ENCODE measurements around the gene LGALS9B. TPM values are rescaled to one million over a fixed set of nuclear protein-coding genes. Genes with fewer than 3 reads are reported as not detected.
"Not testable (repeated sequence)": the region's sequence is repeated elsewhere in the genome, so short reads cannot be mapped to it uniquely, and the experiment has no call there.

Gene LGALS9B
- total RNA-seq, 1 experiment from 2014 or later: not detected

DNA sequence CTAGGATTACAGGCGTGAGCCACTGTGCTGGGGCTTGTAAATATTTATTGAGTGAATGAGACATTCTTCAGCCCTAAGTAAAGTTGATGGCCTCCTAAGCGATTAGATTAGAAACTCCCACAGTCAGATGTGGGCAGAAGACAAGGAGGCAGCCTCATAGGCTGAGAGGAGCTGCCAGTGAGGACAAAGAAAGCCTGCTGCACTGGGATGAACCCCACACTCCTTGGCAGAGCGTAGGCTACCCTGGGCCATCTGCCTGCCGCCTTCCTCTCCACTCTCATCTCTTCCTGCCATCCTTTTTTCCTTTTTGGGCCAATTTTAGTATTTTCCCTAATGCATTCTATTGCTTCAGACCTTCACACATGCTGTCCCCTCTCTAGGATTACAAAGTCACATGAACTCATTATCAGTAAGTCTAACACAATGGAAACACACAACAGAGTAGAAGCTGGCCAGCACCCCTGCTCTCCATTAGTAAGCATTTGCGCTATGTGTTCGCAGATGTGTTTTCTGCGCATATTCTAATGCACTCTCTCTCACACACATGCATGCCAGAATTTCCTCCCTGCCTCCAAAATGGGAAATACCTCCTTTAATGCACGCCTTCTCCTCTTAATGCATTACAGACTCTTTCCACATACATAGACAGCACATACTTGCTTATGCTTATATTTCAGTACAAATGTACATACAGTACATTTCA, 12.7 kb upstream of the LGALS9B start:
- not testable (repeated sequence) for H3K27me3 ChIP-seq (ENCODE audit: control insufficient read depth, insufficient read depth, low read length); H3K4me3 ChIP-seq (ENCODE audit: insufficient read depth, low read depth, low read length); DNase-seq; H3K36me3 ChIP-seq (replicated peaks; ENCODE audit: control insufficient read depth, insufficient read depth, low read length)

DNA sequence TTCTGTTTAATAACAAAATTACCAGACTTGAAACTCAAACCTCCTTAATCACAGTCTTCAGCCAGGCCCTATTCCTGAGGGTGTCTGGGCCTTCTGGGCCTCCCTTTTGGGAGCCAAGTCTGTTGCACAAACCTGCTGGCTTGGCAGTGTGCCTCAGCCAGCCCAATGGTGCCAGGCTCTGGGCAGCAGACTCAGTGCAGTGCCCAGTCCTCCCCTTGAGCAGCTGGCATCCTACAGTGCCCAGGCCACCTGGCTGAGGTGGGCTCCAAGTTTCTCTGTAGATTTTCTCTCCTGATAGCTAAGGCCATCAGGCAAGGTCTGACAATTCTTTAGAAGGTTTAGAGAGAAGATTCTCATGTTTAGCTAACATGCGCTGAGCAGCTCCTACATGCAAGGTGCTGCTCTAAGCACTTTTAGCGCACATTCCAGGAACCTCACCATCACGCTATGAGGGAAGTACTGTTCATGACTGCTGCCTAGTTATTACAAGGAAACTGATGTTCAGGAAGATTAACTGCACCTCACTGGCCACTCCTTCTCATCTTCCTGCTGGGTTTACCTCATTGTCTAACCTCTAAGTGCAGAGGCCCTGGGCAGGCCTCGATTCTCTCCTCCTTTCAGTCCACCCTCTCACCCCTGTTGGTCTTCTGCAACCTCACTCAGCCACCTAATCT, 10.2 kb upstream of the LGALS9B start:
- not testable (repeated sequence) for DNase-seq; H3K4me3 ChIP-seq (ENCODE audit: insufficient read depth, low read depth, low read length); H3K36me3 ChIP-seq (replicated peaks; ENCODE audit: control insufficient read depth, insufficient read depth, low read length); H3K27me3 ChIP-seq (ENCODE audit: control insufficient read depth, insufficient read depth, low read length)

DNA sequence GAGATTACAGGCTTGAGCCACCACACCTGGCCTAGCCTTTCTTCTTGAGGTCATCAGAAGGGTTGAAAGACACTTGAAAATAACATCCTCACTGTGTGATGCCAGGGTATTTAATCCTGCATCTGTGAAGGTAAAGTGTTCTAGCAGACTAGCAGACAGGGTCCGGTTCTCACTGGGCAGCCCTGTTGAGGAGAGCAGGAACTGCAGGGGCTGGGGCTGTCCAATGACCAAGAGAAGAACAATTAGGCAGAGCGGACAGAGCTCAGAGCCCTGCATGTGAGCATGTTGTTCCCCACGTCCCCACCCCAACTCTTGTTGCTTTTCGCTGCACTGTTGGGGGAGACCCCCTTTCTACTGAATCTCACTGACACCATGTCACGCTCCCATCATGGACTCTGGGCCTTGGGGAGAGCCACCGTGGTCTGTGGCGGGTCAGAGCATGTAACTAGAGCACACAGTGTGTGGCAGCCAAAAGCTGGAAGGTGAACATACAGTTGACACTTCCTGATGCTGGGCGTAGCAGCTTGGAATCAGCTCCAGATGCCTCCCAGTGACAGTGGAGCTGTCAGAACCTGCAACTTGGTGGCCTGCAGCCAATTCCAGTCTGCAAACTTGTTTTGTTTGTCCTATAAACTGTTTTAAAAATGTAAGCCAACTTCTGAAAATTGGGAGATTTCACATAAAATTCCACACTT, 7.9 kb upstream of the LGALS9B start:
- not testable (repeated sequence) for DNase-seq; H3K27me3 ChIP-seq (ENCODE audit: control insufficient read depth, insufficient read depth, low read length); H3K36me3 ChIP-seq (replicated peaks; ENCODE audit: control insufficient read depth, insufficient read depth, low read length); H3K4me3 ChIP-seq (ENCODE audit: insufficient read depth, low read depth, low read length)

DNA sequence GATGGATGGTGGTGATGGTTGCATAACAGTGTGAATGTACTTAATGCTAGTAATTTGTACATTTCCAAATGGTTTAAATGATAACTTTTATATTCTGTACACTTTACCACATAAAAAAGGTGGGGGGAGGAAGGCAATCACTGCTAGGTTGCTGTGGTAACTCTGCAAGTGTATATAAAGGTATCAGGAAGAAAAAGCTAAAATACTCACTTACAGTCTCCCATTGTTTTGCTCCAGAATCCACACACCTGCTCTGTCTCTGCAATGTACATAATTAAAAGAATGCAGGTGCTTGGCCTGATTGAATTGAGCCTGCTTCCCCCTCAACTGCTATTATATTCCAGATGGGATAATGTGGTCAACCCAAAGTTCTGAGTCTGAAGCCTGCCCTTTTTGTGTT, 6.7 kb upstream of the LGALS9B start:
- H3K4me3 ChIP-seq (ENCODE audit: insufficient read depth, low read depth, low read length); H3K27me3 ChIP-seq (ENCODE audit: control insufficient read depth, insufficient read depth, low read length); DNase-seq; H3K36me3 ChIP-seq (replicated peaks; ENCODE audit: control insufficient read depth, insufficient read depth, low read length): not testable (repeated sequence)

DNA sequence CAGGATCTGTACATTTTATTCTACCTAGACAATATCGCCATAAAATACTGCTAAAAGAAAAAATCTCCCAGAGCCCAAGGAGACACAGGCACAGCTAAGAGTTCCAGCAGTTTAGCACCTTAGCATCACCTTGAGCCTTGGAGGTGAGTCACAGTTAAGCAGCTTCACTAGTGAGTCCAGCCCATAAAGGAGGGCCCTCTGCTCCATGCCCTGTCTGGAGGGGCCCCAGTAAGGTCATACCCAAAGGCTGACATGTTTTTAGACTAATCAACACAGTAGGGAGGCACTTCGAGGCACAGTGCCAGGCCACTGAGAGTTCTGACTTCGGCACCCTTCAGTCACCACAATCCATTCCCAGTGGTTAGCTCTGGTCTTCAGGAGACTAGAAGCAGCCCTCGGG, 2.6 kb upstream of the LGALS9B start:
- not testable (repeated sequence) for H3K36me3 ChIP-seq (replicated peaks; ENCODE audit: control insufficient read depth, insufficient read depth, low read length); DNase-seq; H3K27me3 ChIP-seq (ENCODE audit: control insufficient read depth, insufficient read depth, low read length); H3K4me3 ChIP-seq (ENCODE audit: insufficient read depth, low read depth, low read length)

DNA sequence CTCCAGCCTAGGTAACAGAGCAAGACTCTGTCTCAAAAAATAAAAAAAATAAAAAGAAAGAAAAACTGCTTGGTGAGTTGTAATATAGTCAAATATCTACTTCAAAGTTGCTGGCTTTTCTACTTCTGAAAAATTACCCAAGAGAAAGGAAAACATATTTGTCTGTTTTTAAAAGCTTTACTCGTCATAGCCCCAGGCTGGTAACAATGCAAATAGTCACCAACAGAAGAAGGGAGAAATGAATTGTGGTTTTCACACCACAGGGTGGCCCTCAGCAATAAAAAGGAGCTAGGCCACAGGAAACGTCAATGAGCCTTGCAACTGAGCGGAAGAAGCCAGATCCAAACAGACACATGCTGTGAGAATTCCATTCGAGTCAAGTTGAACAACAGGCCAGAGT, 1.8 kb upstream of the LGALS9B start:
- not testable (repeated sequence) for H3K4me3 ChIP-seq (ENCODE audit: insufficient read depth, low read depth, low read length); H3K36me3 ChIP-seq (replicated peaks; ENCODE audit: control insufficient read depth, insufficient read depth, low read length); DNase-seq; H3K27me3 ChIP-seq (ENCODE audit: control insufficient read depth, insufficient read depth, low read length)

DNA sequence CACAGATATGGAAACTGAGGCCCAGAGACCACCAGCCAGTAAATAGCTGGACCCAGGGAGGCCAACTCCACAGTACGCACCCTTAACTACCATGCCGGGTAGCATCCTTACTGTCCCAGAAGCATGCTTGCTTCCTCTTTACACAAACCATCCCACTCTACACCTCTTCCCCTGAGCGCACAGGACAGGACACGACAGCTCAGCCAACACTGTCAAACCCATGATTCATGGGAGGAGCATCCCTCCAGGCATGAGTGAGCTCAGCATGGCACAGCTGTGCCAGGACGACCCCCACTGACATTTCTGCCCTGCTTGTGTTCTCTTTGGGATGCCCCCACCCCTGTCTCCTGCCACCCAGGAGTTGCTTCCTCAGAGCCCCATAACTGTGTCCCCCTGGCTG, 340 bp downstream of the LGALS9B start:
- not testable (repeated sequence) for H3K36me3 ChIP-seq (replicated peaks; ENCODE audit: control insufficient read depth, insufficient read depth, low read length); H3K4me3 ChIP-seq (ENCODE audit: insufficient read depth, low read depth, low read length); DNase-seq; H3K27me3 ChIP-seq (ENCODE audit: control insufficient read depth, insufficient read depth, low read length)

DNA sequence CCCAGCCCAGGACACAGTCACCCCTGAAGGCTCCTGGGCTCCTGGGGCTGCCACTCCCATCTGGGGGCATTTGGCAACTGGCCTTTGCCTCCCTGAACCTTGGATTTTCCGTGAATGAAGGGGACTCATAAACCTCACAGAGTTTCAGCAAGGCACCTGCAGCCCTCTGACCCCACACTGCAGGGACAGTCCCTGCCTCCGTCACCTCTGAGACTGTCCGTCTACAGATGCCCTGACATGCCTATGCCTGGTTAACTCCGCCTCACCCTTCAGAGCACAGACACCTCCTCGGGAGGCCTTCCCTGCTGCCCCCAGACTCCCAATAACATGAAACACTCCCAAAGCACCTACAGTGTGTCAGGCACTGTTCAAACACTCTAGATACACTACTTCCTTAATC, 786 bp downstream of the LGALS9B start:
- DNase-seq; H3K4me3 ChIP-seq (ENCODE audit: insufficient read depth, low read depth, low read length); H3K27me3 ChIP-seq (ENCODE audit: control insufficient read depth, insufficient read depth, low read length); H3K36me3 ChIP-seq (replicated peaks; ENCODE audit: control insufficient read depth, insufficient read depth, low read length): not testable (repeated sequence)

DNA sequence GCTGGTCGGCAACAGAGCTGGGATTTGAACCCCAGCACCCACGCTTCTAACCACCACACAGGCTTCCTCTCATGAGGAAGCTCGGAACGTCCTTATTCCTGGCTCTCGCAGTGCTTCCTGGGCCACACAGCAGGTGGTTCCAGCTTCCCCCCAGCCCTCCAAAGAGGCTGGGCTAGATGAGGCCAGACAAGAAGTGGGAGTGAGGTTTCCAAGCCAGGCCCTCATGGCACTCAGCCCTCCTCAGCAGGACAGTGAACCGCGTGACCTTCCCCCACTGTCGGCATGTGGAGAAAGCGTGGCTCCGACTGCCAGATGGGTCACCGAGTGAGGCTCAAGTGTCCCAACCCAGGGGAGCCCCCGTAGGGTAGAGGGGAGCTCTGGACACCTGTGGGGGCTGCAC, 1.8 kb downstream of the LGALS9B start:
- H3K4me3 ChIP-seq (ENCODE audit: insufficient read depth, low read depth, low read length); H3K27me3 ChIP-seq (ENCODE audit: control insufficient read depth, insufficient read depth, low read length); DNase-seq; H3K36me3 ChIP-seq (replicated peaks; ENCODE audit: control insufficient read depth, insufficient read depth, low read length): not testable (repeated sequence)

DNA sequence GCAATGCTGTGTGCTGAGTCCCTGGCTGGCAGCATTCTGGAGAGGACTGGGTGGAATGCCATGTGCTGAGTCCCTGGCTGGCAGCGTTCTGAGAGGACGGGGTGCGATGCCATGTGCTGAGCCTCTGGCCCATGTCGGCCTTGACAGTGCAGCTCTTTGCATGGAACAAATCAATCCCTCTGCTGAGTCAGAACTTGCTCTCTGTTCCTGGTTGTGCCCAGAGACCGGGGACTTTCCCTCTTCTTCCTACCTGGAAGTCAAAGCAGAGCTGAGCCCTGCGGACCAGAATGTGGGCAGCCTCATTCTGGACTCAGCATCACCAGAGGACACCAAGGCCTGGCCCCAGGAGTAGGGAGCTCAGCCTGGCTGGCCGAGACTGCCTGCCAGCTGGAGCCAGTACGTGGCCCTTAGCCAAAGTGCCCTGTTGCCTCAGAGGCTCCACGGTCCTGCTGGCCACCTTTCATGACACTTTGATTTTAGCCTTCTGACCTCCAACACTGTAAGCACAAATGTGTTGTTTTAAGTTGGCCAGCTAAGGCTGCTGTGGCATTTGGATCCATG, 2.4 kb downstream of the LGALS9B start:
- not testable (repeated sequence) for H3K27me3 ChIP-seq (ENCODE audit: control insufficient read depth, insufficient read depth, low read length); H3K36me3 ChIP-seq (replicated peaks; ENCODE audit: control insufficient read depth, insufficient read depth, low read length); DNase-seq; H3K4me3 ChIP-seq (ENCODE audit: insufficient read depth, low read depth, low read length)

DNA sequence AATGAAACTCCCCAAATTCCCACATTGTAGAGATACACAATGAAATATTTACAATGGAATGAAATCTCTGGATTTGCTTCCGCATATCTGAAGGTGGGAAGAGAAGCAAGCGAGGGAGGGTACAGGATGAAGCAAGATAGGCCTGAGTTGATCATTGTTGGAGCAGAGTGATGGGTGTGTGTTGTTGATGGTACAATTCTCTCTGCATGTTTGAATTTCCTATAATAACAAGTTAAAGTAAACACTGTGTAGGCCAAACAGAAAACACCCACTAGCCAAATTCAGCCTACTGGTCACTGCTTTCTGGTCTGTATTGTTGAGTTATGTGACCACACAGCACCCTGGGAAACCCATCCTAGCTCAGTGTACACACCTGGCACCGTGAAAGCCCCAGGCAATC, 5.2 kb downstream of the LGALS9B start:
- not testable (repeated sequence) for H3K27me3 ChIP-seq (ENCODE audit: control insufficient read depth, insufficient read depth, low read length); DNase-seq; H3K36me3 ChIP-seq (replicated peaks; ENCODE audit: control insufficient read depth, insufficient read depth, low read length); H3K4me3 ChIP-seq (ENCODE audit: insufficient read depth, low read depth, low read length)

DNA sequence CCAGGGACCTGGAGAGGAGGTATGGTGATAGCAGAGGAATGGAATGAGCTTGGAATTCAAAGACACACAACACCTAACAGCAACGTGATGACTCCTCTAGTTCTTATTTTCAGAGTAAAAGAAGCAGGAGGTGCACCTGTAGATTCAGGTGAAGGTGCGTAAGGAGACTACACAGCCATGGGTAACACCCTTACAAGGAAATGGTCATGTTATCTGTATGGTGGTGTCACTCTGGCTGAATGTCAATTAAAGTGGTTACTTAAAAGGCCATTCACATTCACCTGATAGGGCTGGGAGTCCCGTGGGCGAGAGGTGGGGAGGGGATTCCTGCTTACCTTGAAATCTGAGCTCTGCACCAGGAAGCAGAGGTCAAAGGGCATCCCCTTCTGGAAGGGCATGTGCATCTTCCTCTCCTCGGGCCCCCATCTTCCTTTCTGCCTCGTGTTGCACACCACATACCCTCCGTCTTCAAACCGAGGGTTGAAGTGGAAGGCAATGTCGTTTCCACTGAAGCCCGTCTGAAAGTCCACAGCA, 9.4 kb downstream of the LGALS9B start:
- H3K4me3 ChIP-seq (ENCODE audit: insufficient read depth, low read depth, low read length); H3K27me3 ChIP-seq (ENCODE audit: control insufficient read depth, insufficient read depth, low read length); H3K36me3 ChIP-seq (replicated peaks; ENCODE audit: control insufficient read depth, insufficient read depth, low read length); DNase-seq: not testable (repeated sequence)

DNA sequence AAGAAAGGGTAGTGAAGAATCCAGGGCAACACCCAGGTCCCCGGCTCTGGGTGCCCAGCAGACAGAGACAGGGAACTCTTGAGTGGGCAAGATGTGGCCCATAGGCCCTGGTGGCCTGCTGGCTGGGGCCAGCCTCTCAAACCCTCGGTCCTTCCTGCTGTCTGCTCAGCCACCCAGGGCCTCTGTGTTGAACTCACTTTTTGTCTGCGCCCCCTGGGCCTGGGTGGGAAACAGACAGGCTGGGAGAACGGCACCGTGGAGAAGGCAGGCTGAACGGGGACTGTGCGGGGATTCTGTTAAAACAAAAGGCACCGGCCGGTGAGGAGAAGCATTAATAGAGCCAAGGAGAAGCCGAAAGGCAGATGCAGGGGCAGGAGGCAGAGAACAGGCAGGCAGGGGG, 12.2 kb downstream of the LGALS9B start:
- H3K4me3 ChIP-seq (ENCODE audit: insufficient read depth, low read depth, low read length); DNase-seq; H3K36me3 ChIP-seq (replicated peaks; ENCODE audit: control insufficient read depth, insufficient read depth, low read length); H3K27me3 ChIP-seq (ENCODE audit: control insufficient read depth, insufficient read depth, low read length): not testable (repeated sequence)

DNA sequence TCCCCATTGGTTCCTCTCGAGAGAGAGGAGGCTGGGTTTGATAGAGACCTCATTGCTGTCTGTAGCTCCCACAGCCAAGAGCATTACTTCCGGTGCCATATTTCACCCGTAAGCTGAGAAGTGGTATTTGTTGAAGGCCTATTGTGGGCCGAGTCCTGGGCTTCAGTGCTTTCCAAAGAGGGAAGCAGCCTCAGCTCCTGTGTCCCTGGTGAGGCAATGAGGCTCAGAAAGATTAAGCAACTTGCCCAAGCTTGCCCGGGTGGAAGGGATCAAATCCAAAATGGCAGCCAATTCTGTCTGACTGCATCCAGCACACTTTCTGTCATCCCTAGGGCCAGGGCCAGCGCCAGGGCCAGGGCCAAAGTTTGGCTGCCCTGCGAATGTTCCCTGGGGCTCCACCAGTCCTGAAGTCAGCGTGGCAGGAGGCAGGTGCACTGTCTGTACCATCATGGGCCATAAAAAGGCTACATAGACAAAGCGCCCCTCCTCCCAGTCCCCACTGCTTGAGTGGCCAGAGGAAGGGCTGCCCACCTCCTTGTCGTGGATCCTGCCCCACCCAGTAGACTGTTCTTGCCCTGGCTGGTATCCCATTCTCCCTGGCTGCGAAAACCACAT, 13.4 kb downstream of the LGALS9B start:
- DNase-seq; H3K36me3 ChIP-seq (replicated peaks; ENCODE audit: control insufficient read depth, insufficient read depth, low read length); H3K27me3 ChIP-seq (ENCODE audit: control insufficient read depth, insufficient read depth, low read length); H3K4me3 ChIP-seq (ENCODE audit: insufficient read depth, low read depth, low read length): not testable (repeated sequence)
